Coronary artery (tissue), 2 donors: ENCODE measurements around the gene NKIRAS1.
"Not testable (repeated sequence)": the region's sequence is repeated elsewhere in the genome, so short reads cannot be mapped to it uniquely, and the experiment has no call there.

Experiments
- DNase-seq: peaks from one replicate; pipeline ENCODE4 v3.0.0-alpha.2; 2017; ENCODE audit warnings: low spot score
- H3K27ac ChIP-seq, 2 donors: fragments of 200-600 bp; sonication (generic); one replicate each; pipeline ENCODE4 v1.5.1; 2016 to 2019
- H3K4me3 ChIP-seq: fragments of 200-600 bp; sonication (generic); 2 replicates; pipeline ENCODE4 v1.5.1; 2016; ENCODE audit warnings: mild to moderate bottlenecking, moderate library complexity
- TF ChIP-seq, protein P1 (sequence below): fragments of 200-600 bp; sonication (generic); IDR thresholded peaks from one replicate; pipeline ENCODE4 v1.5.1; 2019; ENCODE audit warnings: antibody characterized with exemption

Gene NKIRAS1

DNA sequence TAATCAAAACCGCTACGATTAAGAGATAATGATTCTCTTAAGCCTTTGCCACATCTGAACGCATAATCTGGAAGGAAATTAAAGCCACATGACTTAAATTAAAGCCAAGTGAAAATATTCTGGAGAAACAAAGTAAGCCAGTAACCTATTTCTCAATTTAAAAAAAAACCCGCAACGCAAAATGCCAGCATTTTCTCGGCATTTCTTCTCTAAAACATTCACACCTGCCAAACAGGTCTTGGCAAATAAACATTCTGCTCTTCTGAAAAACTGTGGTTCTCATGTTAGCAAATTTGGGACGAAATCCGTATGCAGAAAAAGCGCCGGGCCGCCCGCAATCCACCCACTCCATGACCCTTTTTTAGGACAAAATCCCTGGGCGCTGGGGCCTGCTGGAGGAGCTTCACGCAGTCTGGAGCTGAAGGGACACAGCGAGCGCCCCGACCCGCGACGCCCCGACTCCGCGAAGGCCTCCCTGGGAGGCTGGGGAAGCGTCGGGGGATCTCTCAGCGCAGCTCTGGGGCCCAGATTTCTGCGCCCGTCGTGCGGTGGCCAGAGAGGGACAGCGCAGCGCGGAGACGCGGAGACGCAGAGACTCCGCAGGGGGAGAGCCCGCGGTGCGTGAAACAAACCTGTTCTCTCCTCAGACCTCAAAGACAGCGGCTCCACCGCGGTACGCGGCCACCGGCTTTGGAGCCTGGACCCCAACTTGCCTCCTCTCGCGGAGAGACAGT, 471 bp downstream of the NKIRAS1 start:
- DNase-seq: no peak
- TF ChIP-seq, protein P1, sequence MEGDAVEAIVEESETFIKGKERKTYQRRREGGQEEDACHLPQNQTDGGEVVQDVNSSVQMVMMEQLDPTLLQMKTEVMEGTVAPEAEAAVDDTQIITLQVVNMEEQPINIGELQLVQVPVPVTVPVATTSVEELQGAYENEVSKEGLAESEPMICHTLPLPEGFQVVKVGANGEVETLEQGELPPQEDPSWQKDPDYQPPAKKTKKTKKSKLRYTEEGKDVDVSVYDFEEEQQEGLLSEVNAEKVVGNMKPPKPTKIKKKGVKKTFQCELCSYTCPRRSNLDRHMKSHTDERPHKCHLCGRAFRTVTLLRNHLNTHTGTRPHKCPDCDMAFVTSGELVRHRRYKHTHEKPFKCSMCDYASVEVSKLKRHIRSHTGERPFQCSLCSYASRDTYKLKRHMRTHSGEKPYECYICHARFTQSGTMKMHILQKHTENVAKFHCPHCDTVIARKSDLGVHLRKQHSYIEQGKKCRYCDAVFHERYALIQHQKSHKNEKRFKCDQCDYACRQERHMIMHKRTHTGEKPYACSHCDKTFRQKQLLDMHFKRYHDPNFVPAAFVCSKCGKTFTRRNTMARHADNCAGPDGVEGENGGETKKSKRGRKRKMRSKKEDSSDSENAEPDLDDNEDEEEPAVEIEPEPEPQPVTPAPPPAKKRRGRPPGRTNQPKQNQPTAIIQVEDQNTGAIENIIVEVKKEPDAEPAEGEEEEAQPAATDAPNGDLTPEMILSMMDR: no peak
- H3K4me3 ChIP-seq: peak overlapping the region; percentile 91
- H3K27ac ChIP-seq: peak overlapping the region; percentile 77 to 97

DNA sequence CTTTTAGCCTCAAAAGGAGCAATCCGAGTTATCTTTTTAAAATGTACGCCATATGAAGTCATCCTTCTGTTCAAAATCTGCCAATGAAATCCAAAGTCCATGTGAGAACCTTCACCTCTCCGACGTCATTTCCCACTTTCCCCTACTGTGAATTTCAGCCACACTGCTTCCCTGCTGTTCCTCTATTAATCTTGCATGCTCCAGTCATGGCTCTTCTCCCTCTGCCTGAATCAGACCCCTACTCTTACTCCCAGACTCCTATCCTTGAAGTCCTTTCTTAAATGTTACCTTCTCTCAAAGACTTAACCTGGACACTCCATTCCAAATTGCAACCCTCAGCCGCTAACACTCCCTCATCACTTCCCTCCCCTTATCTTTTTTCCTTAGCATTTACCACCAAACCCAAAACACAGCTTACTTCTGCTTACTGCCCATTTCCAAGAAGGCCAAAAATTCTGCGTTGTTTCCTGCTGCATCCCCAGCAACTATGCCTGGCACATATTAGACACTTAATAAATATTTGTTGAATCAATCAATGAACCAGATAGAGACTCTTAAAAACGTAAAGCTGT, 1.2 kb downstream of the NKIRAS1 start:
- peak overlapping the region; percentile 91 for H3K4me3 ChIP-seq
- TF ChIP-seq, protein P1: no peak
- DNase-seq: no peak
- no peak overlapping the region for H3K27ac ChIP-seq

DNA sequence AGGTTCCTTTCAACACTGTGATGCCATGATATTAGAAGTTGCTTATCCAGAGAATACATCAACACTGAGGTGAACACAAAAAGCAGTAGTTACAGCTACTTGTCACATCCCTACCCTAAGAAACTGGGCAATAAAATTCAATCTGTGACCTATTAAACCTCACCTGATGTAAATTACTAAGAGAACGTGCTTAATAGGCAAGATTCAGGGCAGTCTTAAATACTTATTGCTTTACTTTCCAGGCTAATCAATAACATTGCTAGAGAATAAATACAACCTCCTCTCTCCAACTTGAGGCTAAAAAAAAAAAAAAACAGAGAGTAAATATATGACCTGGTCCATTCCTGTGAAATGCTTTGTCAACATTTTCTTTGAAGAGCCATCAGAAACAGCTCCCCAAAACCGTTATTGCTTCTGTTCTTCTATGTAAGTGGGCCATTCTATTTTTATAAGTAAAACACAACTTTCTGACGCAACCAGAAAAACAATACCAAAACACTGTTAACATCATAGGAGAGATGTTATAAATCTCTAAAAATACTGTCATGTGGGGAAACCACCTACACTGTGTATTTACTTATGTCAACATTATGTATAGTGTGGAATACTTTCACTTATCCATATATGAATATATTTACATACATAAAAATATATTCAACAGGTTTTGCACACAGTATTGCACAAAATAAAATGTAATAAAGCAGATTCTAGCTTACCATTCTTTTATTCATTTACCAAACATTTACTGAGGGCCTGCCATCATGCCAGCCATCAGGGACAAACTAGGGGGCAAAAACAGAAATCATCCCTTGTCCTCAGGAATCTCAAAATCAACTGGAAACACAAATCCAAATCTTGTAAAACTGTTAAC, 2.7 kb downstream of the NKIRAS1 start:
- no peak overlapping the region for H3K4me3 ChIP-seq
- TF ChIP-seq, protein P1: no peak
- no peak overlapping the region for H3K27ac ChIP-seq
- DNase-seq: no peak

DNA sequence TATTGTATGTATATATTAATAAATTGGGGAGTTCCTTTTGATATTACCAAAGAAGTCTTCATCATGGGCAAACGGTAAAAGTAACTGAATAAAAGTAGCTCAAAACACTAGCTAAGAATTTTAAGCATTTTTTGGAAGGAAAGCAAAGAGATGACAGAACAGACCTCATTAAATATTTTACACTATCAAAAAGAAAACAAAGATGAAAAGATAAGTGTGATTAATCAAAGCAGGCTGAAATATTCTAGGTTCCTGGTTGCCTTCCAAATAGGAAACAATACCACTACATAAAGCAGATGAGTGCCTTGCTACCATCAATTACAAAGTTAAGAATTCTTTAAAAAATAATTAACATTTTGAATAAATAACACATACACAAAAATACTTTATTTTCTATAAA, 3.6 kb downstream of the NKIRAS1 start:
- Histone ChIP-seq H3K4me3 (no peak overlapping the region), H3K27ac (no peak overlapping the region)
- TF ChIP-seq, protein P1: no peak
- DNase-seq: no peak

DNA sequence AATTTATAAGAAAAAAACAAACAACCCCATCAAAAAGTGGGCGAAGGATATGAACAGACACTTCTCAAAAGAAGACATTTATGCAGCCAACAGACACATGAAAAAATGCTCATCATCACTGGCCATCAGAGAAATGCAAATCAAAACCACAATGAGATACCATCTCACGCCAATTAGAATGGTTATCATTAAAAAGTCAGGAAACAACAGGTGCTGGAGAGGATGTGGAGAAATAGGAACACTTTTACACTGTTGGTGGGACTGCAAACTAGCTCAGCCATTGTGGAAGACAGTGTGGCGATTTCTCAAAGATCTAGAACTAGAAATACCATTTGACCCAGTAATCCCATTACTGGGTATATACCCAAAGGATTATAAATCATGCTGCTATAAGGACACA, 4.5 kb downstream of the NKIRAS1 start:
- H3K27ac ChIP-seq, H3K4me3 ChIP-seq, DNase-seq: not testable (repeated sequence)

DNA sequence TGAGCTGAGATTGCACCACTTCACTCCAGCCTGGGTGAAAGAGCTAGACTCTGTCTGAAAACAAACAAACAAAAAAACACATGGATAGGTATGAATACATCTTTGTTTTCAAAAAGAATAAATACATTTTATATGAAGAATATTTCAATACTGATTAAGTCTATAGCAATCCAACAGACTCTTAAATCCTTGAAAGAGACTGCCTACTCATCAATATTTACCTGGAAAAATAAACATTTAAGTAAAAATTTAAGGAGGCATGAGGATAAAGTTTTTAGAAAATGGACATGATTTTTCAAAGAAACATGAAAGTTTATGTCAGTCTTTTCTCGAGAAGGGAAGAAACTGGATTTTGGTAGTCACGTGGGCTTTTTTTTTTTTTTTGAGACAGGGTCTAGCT, 5.4 kb downstream of the NKIRAS1 start:
- TF ChIP-seq, protein P1: no peak
- no peak overlapping the region for H3K4me3 ChIP-seq
- no peak overlapping the region for H3K27ac ChIP-seq
- no peak for DNase-seq

DNA sequence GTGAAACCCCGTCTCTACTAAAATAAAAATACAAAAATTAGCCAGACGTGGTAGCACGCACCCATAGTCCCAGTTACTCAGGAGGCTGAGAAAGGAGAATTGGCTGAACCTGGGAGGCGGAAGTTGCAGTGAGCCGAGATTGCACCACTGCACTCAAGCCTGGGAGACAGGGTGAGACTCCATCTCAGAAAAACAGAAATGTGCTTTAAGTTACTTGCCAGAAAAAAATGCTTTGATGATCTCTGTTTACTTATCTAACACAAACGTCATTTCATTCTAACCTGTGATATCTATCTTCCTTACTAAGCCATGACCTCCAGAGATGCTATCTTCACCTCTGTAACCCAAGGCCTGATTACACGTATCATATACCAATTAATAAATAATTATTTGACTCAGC, 7.4 kb downstream of the NKIRAS1 start:
- no peak overlapping the region for H3K27ac ChIP-seq
- TF ChIP-seq, protein P1: no peak
- no peak for DNase-seq
- H3K4me3 ChIP-seq: no peak overlapping the region
